Fibroblast of villous mesenchyme (primary cell): Measurements from ENCODE around the gene ITGA8. TPM values are rescaled to one million over a fixed set of nuclear protein-coding genes. Genes with fewer than 3 reads are reported as not detected.
"Not testable (repeated sequence)": the region's sequence is repeated elsewhere in the genome, so short reads cannot be mapped to it uniquely, and the experiment has no call there.

Experiments
- DNase-seq: peaks from one replicate; pipeline ENCODE4 v3.0.0-alpha.2; 2010; ENCODE audit warnings: low read depth
- H3K4me3 ChIP-seq: 2 replicates; pipeline ENCODE4 v1.5.1; 2011; ENCODE audit warnings: low read depth, mild to moderate bottlenecking, low read length
- CTCF ChIP-seq: IDR thresholded peaks from 2 replicates; pipeline ENCODE4 v1.5.1; 2012; ENCODE audit warnings: low read depth, mild to moderate bottlenecking, low read length; ENCODE audit not compliant: insufficient read depth
- total RNA-seq: library from RNA; depleted of rRNA; stranded (reverse); fragments of >200 nt; gene quantifications from 2 replicates; pipeline ENCODE4 v1.2.3, GENCODE V29; 2012

The ITGA8 gene
- total RNA-seq, 1 donor, result 1.3 TPM

- peak; percentile 14 for DNase-seq
- no peak for TF ChIP-seq CTCF
- no peak overlapping the region for H3K4me3 ChIP-seq
These were observed 77.6 kb downstream of the ITGA8 start for GRCh38 chr10:15642095-15642494.

- H3K4me3 ChIP-seq, result no peak overlapping the region
- no peak for TF ChIP-seq CTCF
- no peak for DNase-seq
These were observed 79.1 kb downstream of the ITGA8 start for GRCh38 chr10:15640536-15641085.

GRCh38 chr10:15636446-15636845 lies 83.3 kb downstream of the ITGA8 start:
- DNase-seq, result no peak
- no peak overlapping the region for H3K4me3 ChIP-seq
- no peak for TF ChIP-seq CTCF

- TF ChIP-seq CTCF, result no peak
- DNase-seq, result no peak
- H3K4me3 ChIP-seq, result no peak overlapping the region
These were observed 87.1 kb downstream of the ITGA8 start for GRCh38 chr10:15632456-15633091.

- H3K4me3 ChIP-seq, DNase-seq: not testable (repeated sequence)
These were observed 88.5 kb downstream of the ITGA8 start for GRCh38 chr10:15631205-15631604.

GRCh38 chr10:15630353-15630752 lies 89.4 kb downstream of the ITGA8 start:
- H3K4me3 ChIP-seq, result no peak overlapping the region
- no peak for DNase-seq
- no peak for TF ChIP-seq CTCF

- TF ChIP-seq CTCF, result no peak
- no peak overlapping the region for H3K4me3 ChIP-seq
- DNase-seq, result no peak
These were observed 92.0 kb downstream of the ITGA8 start for GRCh38 chr10:15627617-15628196.
